ENCODE measurements around the gene AIFM2.
"Not testable (repeated sequence)": the region's sequence is repeated elsewhere in the genome, so short reads cannot be mapped to it uniquely, and the experiment has no call there.

The AIFM2 gene

GRCh38 chr10:70164163-70164562 lies 31.5 kb upstream of the AIFM2 start:
- DNase-seq: no peak
- H3K9ac ChIP-seq (ENCODE audit: low read length): no peak overlapping the region
- no CpG with 5 or more reads among the region's 3 CpGs for WGBS (ENCODE audit: extremely low coverage, insufficient coverage, low lambda C conversion rate)
- no peaks in the 10 kb centered on the region for H3K27me3 ChIP-seq (ENCODE audit: insufficient read depth, low read length, poor library complexity)
- no peak overlapping the region for H3K27ac ChIP-seq (ENCODE audit: low read depth, low read length)
- no peak overlapping the region for H2AK5ac ChIP-seq (ENCODE audit: low read length)
- no peaks in the 10 kb centered on the region for H3K36me3 ChIP-seq (ENCODE audit: control insufficient read depth, insufficient read depth, low read length)
- no peak overlapping the region for H2BK120ac ChIP-seq (ENCODE audit: low read depth, low read length)
- H3K4me1 ChIP-seq (ENCODE audit: control insufficient read depth, low read depth, low read length): peaks cover 3% of the 10 kb centered on the region
- no peak overlapping the region for H3K56ac ChIP-seq (ENCODE audit: low read length)
- no peak overlapping the region for H3K23ac ChIP-seq (ENCODE audit: low read length)
- H4K5ac ChIP-seq (ENCODE audit: low read length): no peak overlapping the region
- H2BK5ac ChIP-seq (ENCODE audit: low read length): no peak overlapping the region
- no peak overlapping the region for H3K4me3 ChIP-seq (ENCODE audit: low read length)
- H2BK15ac ChIP-seq (replicated peaks; ENCODE audit: low read depth): no peak overlapping the region
- no peak overlapping the region for H3K18ac ChIP-seq (ENCODE audit: low read length)
- H3K4me2 ChIP-seq (ENCODE audit: low read length): no peak overlapping the region
- H3K79me2 ChIP-seq (ENCODE audit: control insufficient read depth, insufficient read depth, low read length): peaks cover 54% of the 10 kb centered on the region
- peaks cover 17% of the 10 kb centered on the region for H3K79me1 ChIP-seq (ENCODE audit: low read length)
- no peak overlapping the region for H4K8ac ChIP-seq (ENCODE audit: low read depth, low read length)
- H3K4ac ChIP-seq (ENCODE audit: low read depth, low read length): no peak overlapping the region

GRCh38 chr10:70163448-70163847 lies 30.8 kb upstream of the AIFM2 start:
- WGBS (ENCODE audit: extremely low coverage, insufficient coverage, low lambda C conversion rate): no CpG with 5 or more reads among the region's 4 CpGs
- no peaks in the 10 kb centered on the region for H3K27me3 ChIP-seq (ENCODE audit: insufficient read depth, low read length, poor library complexity)
- H4K8ac ChIP-seq (ENCODE audit: low read depth, low read length): no peak overlapping the region
- H3K79me2 ChIP-seq (ENCODE audit: control insufficient read depth, insufficient read depth, low read length): peaks cover 47% of the 10 kb centered on the region
- H4K5ac ChIP-seq (ENCODE audit: low read length): no peak overlapping the region
- DNase-seq: no peak
- no peak overlapping the region for H2BK5ac ChIP-seq (ENCODE audit: low read length)
- H3K4me2 ChIP-seq (ENCODE audit: low read length): no peak overlapping the region
- no peak overlapping the region for H3K56ac ChIP-seq (ENCODE audit: low read length)
- H3K4me3 ChIP-seq (ENCODE audit: low read length): no peak overlapping the region
- no peaks in the 10 kb centered on the region for H3K36me3 ChIP-seq (ENCODE audit: control insufficient read depth, insufficient read depth, low read length)
- H2BK15ac ChIP-seq (replicated peaks; ENCODE audit: low read depth): no peak overlapping the region
- no peak overlapping the region for H3K23ac ChIP-seq (ENCODE audit: low read length)
- H3K4me1 ChIP-seq (ENCODE audit: control insufficient read depth, low read depth, low read length): no peaks in the 10 kb centered on the region
- H3K4ac ChIP-seq (ENCODE audit: low read depth, low read length): no peak overlapping the region
- no peak overlapping the region for H2AK5ac ChIP-seq (ENCODE audit: low read length)
- no peak overlapping the region for H2BK120ac ChIP-seq (ENCODE audit: low read depth, low read length)
- no peak overlapping the region for H3K27ac ChIP-seq (ENCODE audit: low read depth, low read length)
- H3K9ac ChIP-seq (ENCODE audit: low read length): no peak overlapping the region
- peaks cover 13% of the 10 kb centered on the region for H3K79me1 ChIP-seq (ENCODE audit: low read length)
- no peak overlapping the region for H3K18ac ChIP-seq (ENCODE audit: low read length)

GRCh38 chr10:70162892-70163201 lies 30.2 kb upstream of the AIFM2 start:
- H3K23ac ChIP-seq (ENCODE audit: low read length): no peak overlapping the region
- no peak overlapping the region for H4K8ac ChIP-seq (ENCODE audit: low read depth, low read length)
- no peak overlapping the region for H3K4me2 ChIP-seq (ENCODE audit: low read length)
- no CpG with 5 or more reads among the region's 1 CpG for WGBS (ENCODE audit: extremely low coverage, insufficient coverage, low lambda C conversion rate)
- DNase-seq: no peak
- H3K4me1 ChIP-seq (ENCODE audit: control insufficient read depth, low read depth, low read length): no peaks in the 10 kb centered on the region
- no peak overlapping the region for H4K5ac ChIP-seq (ENCODE audit: low read length)
- H2BK5ac ChIP-seq (ENCODE audit: low read length): no peak overlapping the region
- H2BK15ac ChIP-seq (replicated peaks; ENCODE audit: low read depth): no peak overlapping the region
- no peak overlapping the region for H3K56ac ChIP-seq (ENCODE audit: low read length)
- peaks cover 13% of the 10 kb centered on the region for H3K79me1 ChIP-seq (ENCODE audit: low read length)
- no peak overlapping the region for H2AK5ac ChIP-seq (ENCODE audit: low read length)
- no peak overlapping the region for H3K27ac ChIP-seq (ENCODE audit: low read depth, low read length)
- no peaks in the 10 kb centered on the region for H3K27me3 ChIP-seq (ENCODE audit: insufficient read depth, low read length, poor library complexity)
- no peaks in the 10 kb centered on the region for H3K36me3 ChIP-seq (ENCODE audit: control insufficient read depth, insufficient read depth, low read length)
- H3K4ac ChIP-seq (ENCODE audit: low read depth, low read length): no peak overlapping the region
- H3K79me2 ChIP-seq (ENCODE audit: control insufficient read depth, insufficient read depth, low read length): peaks cover 41% of the 10 kb centered on the region
- H3K9ac ChIP-seq (ENCODE audit: low read length): no peak overlapping the region
- no peak overlapping the region for H3K18ac ChIP-seq (ENCODE audit: low read length)
- H3K4me3 ChIP-seq (ENCODE audit: low read length): no peak overlapping the region
- no peak overlapping the region for H2BK120ac ChIP-seq (ENCODE audit: low read depth, low read length)

GRCh38 chr10:70162151-70162891 lies 29.7 kb upstream of the AIFM2 start:
- H3K36me3 ChIP-seq (ENCODE audit: control insufficient read depth, insufficient read depth, low read length): no peaks in the 10 kb centered on the region
- no peak overlapping the region for H3K56ac ChIP-seq (ENCODE audit: low read length)
- H3K4me3 ChIP-seq (ENCODE audit: low read length): no peak overlapping the region
- no peak overlapping the region for H4K8ac ChIP-seq (ENCODE audit: low read depth, low read length)
- no peak overlapping the region for H3K23ac ChIP-seq (ENCODE audit: low read length)
- no peak overlapping the region for H2AK5ac ChIP-seq (ENCODE audit: low read length)
- no peak overlapping the region for H3K18ac ChIP-seq (ENCODE audit: low read length)
- H3K4me2 ChIP-seq (ENCODE audit: low read length): no peak overlapping the region
- H3K79me2 ChIP-seq (ENCODE audit: control insufficient read depth, insufficient read depth, low read length): peaks cover 37% of the 10 kb centered on the region
- H3K4ac ChIP-seq (ENCODE audit: low read depth, low read length): no peak overlapping the region
- no peak overlapping the region for H2BK5ac ChIP-seq (ENCODE audit: low read length)
- no peak overlapping the region for H2BK120ac ChIP-seq (ENCODE audit: low read depth, low read length)
- H3K27ac ChIP-seq (ENCODE audit: low read depth, low read length): no peak overlapping the region
- DNase-seq: no peak
- no peak overlapping the region for H4K5ac ChIP-seq (ENCODE audit: low read length)
- no CpG with 5 or more reads among the region's 2 CpGs for WGBS (ENCODE audit: extremely low coverage, insufficient coverage, low lambda C conversion rate)
- peaks cover 12% of the 10 kb centered on the region for H3K79me1 ChIP-seq (ENCODE audit: low read length)
- no peaks in the 10 kb centered on the region for H3K27me3 ChIP-seq (ENCODE audit: insufficient read depth, low read length, poor library complexity)
- no peak overlapping the region for H2BK15ac ChIP-seq (replicated peaks; ENCODE audit: low read depth)
- no peaks in the 10 kb centered on the region for H3K4me1 ChIP-seq (ENCODE audit: control insufficient read depth, low read depth, low read length)
- H3K9ac ChIP-seq (ENCODE audit: low read length): no peak overlapping the region

GRCh38 chr10:70160798-70161197 lies 28.2 kb upstream of the AIFM2 start:
- H3K79me1 ChIP-seq (ENCODE audit: low read length): peaks cover 9% of the 10 kb centered on the region
- H4K5ac ChIP-seq (ENCODE audit: low read length): no peak overlapping the region
- H3K56ac ChIP-seq (ENCODE audit: low read length): no peak overlapping the region
- H2BK5ac ChIP-seq (ENCODE audit: low read length): no peak overlapping the region
- no peaks in the 10 kb centered on the region for H3K27me3 ChIP-seq (ENCODE audit: insufficient read depth, low read length, poor library complexity)
- no peak overlapping the region for H3K4me2 ChIP-seq (ENCODE audit: low read length)
- no peak overlapping the region for H3K23ac ChIP-seq (ENCODE audit: low read length)
- H4K8ac ChIP-seq (ENCODE audit: low read depth, low read length): no peak overlapping the region
- no peak overlapping the region for H3K4me3 ChIP-seq (ENCODE audit: low read length)
- H2AK5ac ChIP-seq (ENCODE audit: low read length): no peak overlapping the region
- H2BK120ac ChIP-seq (ENCODE audit: low read depth, low read length): no peak overlapping the region
- H2BK15ac ChIP-seq (replicated peaks; ENCODE audit: low read depth): no peak overlapping the region
- H3K79me2 ChIP-seq (ENCODE audit: control insufficient read depth, insufficient read depth, low read length): peaks cover 25% of the 10 kb centered on the region
- no peak overlapping the region for H3K4ac ChIP-seq (ENCODE audit: low read depth, low read length)
- H3K27ac ChIP-seq (ENCODE audit: low read depth, low read length): no peak overlapping the region
- no peak overlapping the region for H3K9ac ChIP-seq (ENCODE audit: low read length)
- no CpG with 5 or more reads among the region's 1 CpG for WGBS (ENCODE audit: extremely low coverage, insufficient coverage, low lambda C conversion rate)
- DNase-seq: no peak
- no peaks in the 10 kb centered on the region for H3K4me1 ChIP-seq (ENCODE audit: control insufficient read depth, low read depth, low read length)
- no peak overlapping the region for H3K18ac ChIP-seq (ENCODE audit: low read length)
- H3K36me3 ChIP-seq (ENCODE audit: control insufficient read depth, insufficient read depth, low read length): peaks cover 4% of the 10 kb centered on the region

GRCh38 chr10:70159366-70159765 lies 26.7 kb upstream of the AIFM2 start:
- H3K9ac ChIP-seq (ENCODE audit: low read length); H2BK120ac ChIP-seq (ENCODE audit: low read depth, low read length); DNase-seq; H2BK15ac ChIP-seq (replicated peaks; ENCODE audit: low read depth); H3K56ac ChIP-seq (ENCODE audit: low read length); H3K4ac ChIP-seq (ENCODE audit: low read depth, low read length); H4K8ac ChIP-seq (ENCODE audit: low read depth, low read length); H3K79me1 ChIP-seq (ENCODE audit: low read length); H3K27me3 ChIP-seq (ENCODE audit: insufficient read depth, low read length, poor library complexity); H2BK5ac ChIP-seq (ENCODE audit: low read length); H3K4me3 ChIP-seq (ENCODE audit: low read length); H3K36me3 ChIP-seq (ENCODE audit: control insufficient read depth, insufficient read depth, low read length); H3K4me2 ChIP-seq (ENCODE audit: low read length); H3K27ac ChIP-seq (ENCODE audit: low read depth, low read length); H3K4me1 ChIP-seq (ENCODE audit: control insufficient read depth, low read depth, low read length); H3K23ac ChIP-seq (ENCODE audit: low read length); H3K18ac ChIP-seq (ENCODE audit: low read length); H2AK5ac ChIP-seq (ENCODE audit: low read length); H4K5ac ChIP-seq (ENCODE audit: low read length): not testable (repeated sequence)
- peaks cover 19% of the 10 kb centered on the region for H3K79me2 ChIP-seq (ENCODE audit: control insufficient read depth, insufficient read depth, low read length)
- no CpG with 5 or more reads among the region's 3 CpGs for WGBS (ENCODE audit: extremely low coverage, insufficient coverage, low lambda C conversion rate)

Data from mesendoderm (in vitro differentiated cells).